HG03575 (cell line): ENCODE data around the gene ITCH.

ENCODE experiments used
- ATAC-seq: cut with Tn5 transposase; IDR thresholded peaks from one replicate; pipeline ENCODE4 v1.9.1; 2021; ENCODE audit not compliant: unreplicated experiment, insufficient number of reproducible peaks, low FRiP score; ENCODE audit errors: extremely low read depth

ITCH gene

DNA sequence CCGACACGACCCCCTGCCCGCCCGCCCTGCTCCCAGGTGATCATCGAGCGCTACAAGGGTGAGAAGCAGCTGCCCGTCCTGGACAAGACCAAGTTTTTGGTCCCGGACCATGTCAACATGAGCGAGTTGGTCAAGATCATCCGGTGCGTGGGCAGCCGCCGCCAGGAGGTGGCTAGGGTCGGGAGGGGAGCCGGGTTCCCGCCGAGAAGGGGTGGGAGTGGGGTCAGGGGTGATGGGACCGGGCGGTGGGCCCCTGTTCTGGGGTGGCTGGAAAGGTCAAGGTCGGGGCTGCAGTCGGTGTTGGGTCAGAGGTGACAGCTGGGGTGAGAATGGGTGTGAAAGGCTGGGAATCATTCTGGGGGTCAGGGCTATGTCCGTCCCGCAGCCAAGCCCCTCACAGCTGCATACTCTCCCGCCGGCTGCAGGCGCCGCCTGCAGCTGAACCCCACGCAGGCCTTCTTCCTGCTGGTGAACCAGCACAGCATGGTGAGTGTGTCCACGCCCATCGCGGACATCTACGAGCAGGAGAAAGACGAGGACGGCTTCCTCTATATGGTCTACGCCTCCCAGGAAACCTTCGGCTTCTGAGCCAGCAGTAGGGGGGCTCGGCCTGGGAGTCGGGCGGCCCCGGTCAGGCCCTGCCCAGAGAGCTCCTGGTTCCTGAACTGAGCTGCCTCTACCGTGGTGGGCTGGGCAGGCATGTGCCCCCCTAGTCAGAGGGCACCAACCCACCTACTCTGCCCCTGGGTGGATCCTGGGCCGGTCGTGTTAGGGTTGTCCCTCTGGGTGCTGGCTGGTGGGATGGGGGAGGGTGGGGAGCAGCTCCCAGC is 196.5 kb downstream of the ITCH start:
- no peak for ATAC-seq

DNA sequence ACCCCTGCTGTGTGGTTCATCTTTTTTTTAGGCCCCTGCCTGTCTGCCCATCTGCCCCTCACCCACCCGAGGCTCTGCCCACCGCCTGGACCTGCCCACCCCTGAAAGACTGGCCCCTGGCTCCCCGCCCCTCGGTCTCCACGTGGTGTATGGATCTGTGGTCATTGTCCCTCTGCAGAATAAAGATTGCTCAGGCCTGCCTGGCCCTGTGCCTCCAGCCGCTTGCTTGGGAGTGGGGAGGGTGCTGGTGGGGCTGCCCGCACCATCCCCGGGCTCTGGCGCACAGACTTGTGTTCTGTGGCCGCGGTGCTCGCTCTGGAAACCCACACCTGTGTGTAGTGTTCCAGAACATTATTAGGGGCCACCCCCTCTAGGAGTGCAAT is 197.1 kb downstream of the ITCH start:
- no peak for ATAC-seq

DNA sequence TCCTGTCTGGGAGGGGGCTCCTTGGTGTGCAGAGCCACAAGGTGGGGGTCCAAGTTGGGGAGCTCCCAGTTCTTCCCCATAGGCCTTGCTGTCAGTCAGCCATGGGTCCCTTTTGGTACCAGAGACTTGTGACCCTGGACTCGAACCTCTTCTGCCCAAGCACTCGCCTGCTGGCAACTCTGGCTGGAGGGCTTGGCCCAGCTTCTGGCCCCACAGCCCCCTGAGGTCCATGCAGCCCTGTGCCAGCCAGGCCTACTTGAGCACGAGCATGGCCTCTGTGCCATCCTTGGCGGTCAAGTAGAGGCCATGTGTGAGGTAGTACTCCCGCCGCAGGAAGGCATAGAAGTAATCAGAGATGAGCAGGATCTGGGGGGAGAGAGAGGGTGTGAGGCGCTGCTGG is 197.5 kb downstream of the ITCH start:
- ATAC-seq, result no peak
